Stimulated activated CD4-positive, alpha-beta T cell treated with anti-CD3 and anti-CD28 coated beads, TNF-alpha, amount 100 ng/mL, for 1 hour (primary cell): Measurements from ENCODE around the gene FAIM2.
"Not testable (repeated sequence)": the region's sequence is repeated elsewhere in the genome, so short reads cannot be mapped to it uniquely, and the experiment has no call there.

Experiments used
- DNase-seq, 3 donors: peaks; one replicate each; pipeline ENCODE4 v3.0.0-alpha.2; 2020; ENCODE audit warnings: low read depth in 3 of 3, low spot score in 1 of 3

Gene FAIM2

GRCh38 chr12:49866859-49867569 is 36.7 kb downstream of the FAIM2 start:
- peak; percentile 21 to 67 (median 45) for DNase-seq

DNA sequence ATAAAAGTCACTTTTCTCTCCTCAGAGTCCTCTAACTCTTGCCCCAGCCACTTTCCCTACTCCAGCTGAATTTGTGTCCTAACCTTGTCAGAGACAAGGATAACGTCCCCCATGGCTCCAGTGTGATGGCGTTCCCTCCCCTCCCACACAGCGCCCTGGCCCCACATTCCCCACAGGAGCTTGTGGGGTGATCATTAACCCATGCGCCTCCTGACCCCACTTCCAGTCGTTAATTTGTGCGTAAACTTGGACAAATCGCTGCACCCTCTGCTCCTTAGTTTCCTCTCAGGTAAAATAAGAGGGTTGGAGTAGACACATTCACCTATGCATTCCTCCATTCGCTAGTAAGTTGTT is 37.9 kb downstream of the FAIM2 start:
- no peak for DNase-seq

DNA sequence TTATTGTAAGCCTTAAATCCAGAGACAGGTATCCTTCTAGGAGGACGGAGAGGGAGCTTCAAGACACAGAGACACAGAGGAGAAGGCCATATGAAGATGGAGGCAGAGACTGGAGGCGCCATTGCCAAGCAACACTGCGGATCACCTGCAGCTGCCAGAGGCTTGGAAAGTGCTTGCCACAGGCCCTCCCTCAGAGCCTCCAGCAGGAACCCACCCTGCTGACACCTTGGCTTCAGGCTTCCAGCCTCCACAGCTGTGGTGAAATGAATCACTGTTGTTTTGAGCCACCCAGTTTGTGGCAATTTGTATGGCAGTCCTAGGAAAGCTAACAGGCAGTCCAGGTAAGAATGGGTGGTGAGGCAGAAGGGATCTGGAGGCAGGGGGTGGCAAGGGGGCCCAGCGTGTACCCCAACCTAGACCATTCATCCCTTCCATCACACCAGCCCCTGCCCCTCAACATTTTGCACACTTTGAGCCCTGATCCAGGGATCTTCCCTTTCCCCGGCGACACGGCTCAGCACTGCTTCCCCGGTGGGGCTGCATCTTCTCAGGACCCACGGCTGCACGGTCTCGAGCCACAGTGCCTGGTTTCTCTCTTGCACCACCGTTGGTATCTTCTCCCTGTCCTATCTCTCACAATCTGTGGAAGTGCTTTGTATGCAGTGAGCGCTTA is 38.5 kb downstream of the FAIM2 start:
- no peak for DNase-seq

- DNase-seq: no peak
Measured at GRCh38 chr12:49864798-49865090, 39.0 kb downstream of the FAIM2 start.

DNA sequence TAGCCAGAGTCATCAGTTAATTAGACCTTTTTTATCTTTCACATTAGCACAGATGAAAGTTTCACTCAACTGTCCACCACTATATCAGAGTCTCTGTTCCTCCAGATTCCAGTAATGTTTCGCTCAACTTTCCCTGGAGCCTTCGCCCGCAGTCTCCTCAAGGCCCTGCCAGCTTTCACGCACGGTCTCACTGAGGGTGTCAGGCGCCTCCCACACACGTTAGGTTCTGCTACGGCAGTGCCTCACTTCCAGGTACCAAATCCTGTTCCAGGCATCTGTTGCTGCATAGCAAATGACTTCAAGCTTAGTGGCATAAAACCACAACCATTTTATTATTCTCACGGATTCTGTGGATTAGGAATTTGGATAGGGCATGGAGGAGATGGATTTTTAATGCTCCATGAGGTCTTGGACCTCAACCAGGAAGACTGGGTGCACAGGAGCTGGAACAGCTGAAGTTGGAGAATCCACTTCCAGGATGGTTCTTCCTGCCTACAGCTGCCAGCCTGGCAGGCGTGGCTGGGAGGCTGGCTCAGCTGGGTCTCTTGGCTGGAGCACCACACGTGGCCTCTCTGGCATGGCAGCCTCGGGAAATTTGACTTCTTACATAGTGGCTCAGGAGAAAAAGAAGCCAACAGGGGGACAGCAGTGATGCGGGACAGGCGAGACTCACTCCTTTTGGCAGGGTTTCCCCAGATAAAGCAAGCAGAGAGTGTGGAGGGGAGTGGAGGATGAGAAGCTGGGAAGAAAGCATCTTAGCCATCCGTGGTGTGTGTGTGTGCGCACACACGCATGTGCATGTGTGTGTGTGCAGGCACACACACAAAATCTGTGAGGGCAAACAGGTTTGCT is 39.5 kb downstream of the FAIM2 start:
- DNase-seq: no peak

- not testable (repeated sequence) for DNase-seq
Measured at GRCh38 chr12:49860921-49861320, 42.8 kb downstream of the FAIM2 start.

DNA sequence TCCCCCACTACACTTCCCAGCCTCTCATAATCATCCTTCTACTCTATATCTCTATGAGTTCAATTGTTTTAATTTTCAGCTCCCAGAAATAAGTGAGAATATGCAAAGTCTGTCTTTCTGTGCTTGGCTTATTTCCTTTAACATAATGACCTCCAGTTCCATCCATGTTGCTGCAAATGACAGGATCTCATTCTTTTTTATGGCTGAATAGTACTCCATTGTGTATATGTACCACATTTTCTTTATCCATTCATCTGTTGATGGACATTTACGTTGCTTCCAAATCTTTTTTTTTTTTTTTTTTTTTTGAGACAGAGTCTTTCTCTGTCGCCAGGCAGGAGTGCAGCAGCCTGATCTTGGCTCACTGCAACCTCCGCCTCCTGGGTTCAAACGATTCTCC is 47.8 kb downstream of the FAIM2 start:
- not testable (repeated sequence) for DNase-seq

GRCh38 chr12:49854976-49855375 is 48.7 kb downstream of the FAIM2 start:
- no peak for DNase-seq

DNA sequence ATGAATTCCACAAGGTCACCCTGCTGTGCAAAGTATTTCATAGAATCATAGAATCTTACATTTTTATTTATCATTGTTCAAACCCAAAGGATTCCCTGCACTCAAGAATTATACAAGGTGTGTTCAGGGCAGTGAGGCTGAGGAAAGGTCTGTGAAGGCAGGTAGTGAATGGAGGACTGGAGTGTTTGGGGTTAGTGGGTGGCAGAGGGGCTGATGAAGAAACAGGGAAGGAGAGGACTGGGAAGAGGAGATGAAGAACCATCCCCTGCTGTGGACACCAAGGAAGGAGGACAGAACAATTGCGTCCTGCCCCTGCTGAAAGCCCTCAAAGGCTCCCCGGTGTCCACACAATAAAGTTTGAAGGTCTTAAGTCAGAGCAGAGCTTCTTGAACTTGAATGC is 50.0 kb downstream of the FAIM2 start:
- DNase-seq: no peak

DNA sequence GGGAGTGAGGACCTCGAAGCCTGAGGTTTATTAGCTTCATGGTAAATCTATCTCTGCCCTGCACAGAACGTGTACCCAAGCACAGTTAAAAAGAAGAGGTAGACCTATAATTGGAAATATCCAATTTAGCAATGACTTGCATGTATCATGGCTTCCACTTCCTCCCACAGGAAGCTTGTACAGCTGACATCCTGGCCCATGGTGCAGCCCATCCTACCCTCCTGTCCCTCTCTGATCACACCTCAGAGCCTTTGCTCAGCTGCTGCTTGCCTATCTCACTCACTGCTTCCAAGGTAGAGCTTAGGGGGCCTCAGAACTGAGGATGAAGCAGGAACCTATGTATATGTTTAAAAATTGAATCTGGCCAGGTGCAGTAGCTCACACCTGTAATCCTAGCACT is 56.5 kb downstream of the FAIM2 start:
- DNase-seq: no peak

DNA sequence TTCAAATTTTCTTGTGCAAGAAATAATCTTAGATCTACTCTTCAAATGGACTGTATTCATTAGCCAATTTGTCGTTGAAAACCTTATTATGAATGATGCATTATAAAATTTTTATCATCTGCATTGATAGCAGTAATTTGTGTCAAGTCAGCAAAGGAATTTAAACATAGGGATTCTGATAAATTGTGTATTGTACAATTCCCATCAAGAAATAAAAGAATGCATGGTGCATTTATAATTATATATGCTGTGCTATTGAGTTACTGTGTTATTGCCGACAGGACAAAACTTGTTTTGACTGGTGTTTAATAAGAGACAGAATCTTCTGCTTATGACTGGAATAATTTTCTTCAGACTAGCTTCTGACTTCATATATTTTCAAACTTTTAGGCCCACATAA is 57.7 kb downstream of the FAIM2 start:
- no peak for DNase-seq

- no peak for DNase-seq
Measured at GRCh38 chr12:49843876-49844437, 59.7 kb downstream of the FAIM2 start.

DNA sequence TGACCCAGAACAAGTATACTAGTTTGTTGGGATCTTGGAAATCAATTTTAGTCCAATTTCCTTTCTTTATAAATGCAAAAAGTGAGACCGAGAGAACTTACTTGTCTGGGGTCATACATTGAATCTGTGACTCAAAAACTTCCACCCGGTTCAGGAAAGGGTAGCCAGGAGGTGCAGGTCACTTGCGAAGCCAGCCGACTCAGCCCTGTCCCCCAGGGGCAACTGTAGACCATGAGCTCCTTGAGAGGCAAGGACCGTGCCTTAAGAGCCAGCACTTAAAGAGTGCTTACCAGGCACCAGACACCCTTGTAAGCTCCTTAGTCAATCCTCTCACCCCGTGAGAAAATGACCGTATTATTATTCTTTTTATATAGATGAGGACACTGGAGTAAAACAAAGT is 60.3 kb downstream of the FAIM2 start:
- no peak for DNase-seq

DNA sequence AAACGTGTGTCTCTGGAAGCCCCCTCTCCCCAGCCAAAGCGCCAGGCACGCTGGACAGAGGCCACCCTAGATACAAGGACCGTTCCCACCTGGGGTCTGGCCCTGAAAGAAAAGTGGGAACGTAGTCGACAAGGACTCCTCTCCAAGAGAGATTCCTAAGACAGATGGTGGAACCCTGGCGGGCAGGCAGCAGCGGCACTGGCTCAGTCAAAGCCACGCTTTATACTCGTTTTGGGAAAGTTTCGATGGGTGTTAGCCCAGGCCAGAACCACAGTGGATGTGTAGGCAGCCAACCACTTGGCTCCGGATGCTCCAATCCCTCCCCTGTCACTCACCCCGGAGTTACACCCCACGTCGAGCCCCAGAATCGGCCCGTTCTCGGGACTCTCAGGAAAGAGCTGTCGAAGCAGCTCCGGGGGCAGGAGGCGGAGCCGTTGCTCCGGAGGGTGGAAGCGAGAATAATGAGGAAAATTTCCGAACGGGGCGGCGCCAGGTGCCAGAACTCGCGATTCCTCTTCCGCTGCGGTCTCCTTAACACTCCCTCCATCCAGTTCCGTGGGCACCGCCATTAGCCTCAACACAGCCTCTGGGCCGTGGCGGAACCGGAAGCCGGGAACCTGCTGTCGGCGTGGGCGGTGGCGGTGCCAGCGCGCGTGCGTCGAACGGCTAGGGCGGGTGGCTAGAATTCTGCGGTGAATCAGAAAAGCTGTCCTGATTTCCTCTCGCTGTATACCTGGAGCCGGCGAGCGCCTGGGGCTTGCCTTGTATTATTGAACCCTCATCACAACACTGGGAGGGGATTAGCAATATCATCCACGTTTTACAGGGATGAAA is 61.0 kb downstream of the FAIM2 start, which contains the start of gene BCDIN3D:
BCDIN3D (minus strand) TSS at position 588 of the 834 bp plus-strand sequence; CDS start at position 569, 19 bp downstream.
- peak; percentile 83 to 93 (median 85) for DNase-seq

- DNase-seq: no peak
Measured at GRCh38 chr12:49838973-49839633, 64.6 kb downstream of the FAIM2 start.

DNA sequence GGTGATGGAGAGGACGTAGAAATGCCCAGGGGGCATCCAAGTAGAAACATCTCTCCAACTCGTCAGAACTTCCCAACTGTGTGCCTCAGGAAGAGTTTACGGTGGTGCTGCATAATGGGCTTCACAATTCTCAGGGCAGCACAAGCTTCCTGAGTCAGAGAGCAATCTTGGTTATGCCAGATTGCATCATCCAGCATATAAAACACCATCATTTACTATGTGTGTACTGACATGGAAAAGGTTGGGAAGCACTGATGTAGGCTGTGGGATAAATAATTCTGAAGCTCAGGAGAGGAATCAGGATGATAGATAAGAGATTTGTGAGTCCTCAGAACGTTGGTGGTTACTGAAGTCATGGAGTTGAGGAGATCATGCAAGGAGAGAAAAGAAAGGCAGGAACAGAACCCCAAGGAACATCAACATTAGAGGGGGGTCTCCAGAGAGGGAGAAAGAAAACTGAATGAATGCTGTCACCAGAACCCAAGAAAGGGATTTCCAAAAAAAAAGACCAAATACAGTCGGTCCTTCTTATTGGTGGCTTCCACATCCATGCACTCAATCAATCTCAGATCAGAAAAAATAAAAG is 70.8 kb downstream of the FAIM2 start:
- DNase-seq: no peak

DNA sequence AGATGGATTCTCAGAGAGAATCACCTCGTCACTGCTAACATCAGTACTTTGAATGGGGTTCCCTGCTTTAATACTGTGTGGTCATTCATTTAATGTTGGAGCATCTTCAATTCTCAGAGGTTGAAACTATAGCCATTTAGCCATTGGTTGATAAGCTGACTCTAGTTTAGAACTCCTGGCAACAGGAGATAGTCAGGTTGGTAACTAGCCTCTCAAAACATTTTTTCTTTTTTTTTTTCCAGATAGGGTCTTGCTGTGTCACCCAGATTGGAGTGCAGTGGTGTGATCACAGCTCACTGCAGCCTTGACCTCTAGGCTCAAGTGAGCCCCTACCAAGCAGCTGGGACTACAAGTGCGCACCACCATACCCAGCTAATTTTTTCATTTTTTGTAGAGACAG is 72.0 kb downstream of the FAIM2 start:
- DNase-seq: no peak

GRCh38 chr12:49828133-49829091 is 75.3 kb downstream of the FAIM2 start, which contains the start of gene NCKAP5L:
TSS of gene NCKAP5L (minus strand) at chr12:49828413. CDS start at chr12:49804044, 24,369 bp downstream.
- DNase-seq: peak; percentile 81 to 88 (median 85)
